ENCODE data around the gene MTMR3.

The MTMR3 gene

GRCh38 chr22:29871684-29872083 lies 11.3 kb upstream of the MTMR3 start:
- DNase-seq = no peak

DNA sequence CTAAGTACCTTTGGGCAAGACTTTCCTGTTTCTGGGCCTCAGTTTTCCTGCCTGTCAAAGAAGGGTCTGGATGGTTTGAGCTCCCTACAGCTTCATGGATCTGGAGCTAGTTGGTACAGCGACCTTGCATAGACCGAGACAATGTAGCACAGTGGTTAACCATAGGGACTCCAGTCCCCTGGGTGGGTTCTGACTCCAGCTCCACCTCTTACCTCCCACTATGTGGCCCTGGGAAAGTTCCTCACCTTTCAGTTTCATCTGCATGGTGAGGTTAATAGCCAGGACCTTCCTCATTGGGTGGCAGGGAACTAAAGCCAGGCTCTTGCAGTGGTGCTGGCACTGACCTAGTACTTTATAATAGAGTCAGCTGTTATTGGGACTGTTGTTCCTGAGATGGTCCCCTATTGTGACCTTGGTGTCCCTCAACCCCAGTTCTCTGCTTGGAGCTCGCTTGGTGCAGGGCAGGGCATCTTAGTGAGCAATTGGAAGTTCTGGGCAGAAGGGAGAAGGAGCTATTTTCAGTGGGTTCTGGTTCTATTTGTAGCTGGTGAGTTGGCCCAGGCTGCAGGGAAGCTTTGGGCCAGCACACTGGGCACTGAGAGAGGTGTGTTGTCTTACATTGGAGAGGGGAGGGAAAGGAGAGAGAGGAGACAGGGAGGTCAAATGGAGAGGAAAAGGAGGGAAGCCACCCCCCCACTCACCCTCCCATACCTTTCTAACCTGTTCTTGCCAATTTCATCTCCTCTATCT lies 10.7 kb upstream of the MTMR3 start:
- no peak for DNase-seq

- DNase-seq = no peak
Measured at GRCh38 chr22:29872989-29873388, 10.0 kb upstream of the MTMR3 start.

DNA sequence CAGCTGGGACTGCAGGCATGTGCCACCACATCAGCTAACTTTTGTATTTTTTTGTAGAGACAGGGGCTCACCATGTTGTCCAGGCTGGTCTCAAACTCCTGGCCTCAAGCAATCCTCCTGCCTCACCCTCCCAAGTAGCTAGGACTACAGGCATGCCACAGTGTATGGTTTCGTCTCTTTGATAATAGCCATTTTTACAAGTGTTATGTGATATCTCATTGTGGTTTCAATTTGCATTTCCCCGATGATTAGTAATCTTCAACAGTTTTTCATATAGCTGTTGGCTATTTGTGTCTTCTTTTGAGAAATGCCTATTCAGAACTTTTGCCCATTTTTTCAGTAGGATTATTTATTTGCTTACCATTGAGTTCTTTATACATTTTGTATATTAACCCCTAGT lies 9.0 kb upstream of the MTMR3 start:
- no peak for DNase-seq

GRCh38 chr22:29877620-29878019 lies 5.4 kb upstream of the MTMR3 start:
- no peak for DNase-seq

DNA sequence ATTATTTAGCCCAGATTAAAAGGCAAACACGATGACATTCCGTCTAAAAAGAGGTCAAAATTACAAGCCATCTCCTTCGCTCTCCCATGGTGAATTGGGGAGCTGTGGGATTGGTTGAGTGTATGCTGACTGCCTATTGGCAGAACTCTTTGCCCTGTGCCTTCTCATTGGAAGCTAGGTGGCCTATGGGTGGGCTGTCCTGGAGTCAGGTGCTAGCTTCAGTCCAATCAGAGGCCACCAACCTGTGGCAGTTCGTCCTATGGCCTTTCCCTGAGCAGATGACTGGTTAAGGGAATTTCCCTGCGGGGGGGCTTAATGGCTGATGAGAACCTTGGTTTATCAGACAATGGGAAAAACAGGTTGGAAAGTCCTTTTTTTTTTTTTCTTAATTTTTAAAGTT lies 3.2 kb upstream of the MTMR3 start:
- no peak for DNase-seq

DNA sequence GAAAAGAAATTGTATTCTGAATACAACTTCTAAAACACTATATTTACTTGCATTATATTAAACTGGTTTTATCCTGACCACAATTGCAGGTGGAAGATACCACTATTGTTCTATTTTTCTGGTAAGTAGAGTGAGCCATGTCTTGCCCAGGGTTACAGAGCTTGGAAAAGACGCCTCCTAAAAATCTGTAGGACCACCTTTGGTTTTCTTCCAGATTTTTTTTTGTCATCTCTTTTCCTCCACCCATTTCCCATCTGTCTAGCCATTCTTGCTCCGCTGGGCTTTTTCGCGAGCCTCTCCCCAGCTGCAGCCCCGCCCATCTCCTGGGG lies 294 bp upstream of the MTMR3 start:
- no peak for DNase-seq

DNA sequence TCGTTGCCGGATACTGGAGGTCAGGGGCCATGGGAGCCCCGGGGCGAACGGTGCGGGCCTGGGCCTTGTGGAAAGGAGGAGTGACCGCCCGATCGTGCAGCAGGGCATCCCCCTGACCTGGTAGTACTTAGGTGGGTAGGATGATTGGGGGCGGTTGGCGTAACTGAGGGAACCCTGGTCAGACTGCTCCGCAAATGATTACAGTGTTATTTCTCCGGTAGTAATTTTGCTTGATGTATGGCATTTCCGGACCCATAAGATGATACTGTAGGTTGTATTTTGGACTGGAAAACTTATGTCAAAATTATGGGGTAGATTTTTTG lies 762 bp downstream of the MTMR3 start:
- no peak for DNase-seq

GRCh38 chr22:29885610-29886009 lies 2.6 kb downstream of the MTMR3 start:
- no peak for DNase-seq

GRCh38 chr22:29886596-29886995 lies 3.6 kb downstream of the MTMR3 start:
- no peak for DNase-seq

GRCh38 chr22:29887358-29887757 lies 4.4 kb downstream of the MTMR3 start:
- DNase-seq = no peak

DNA sequence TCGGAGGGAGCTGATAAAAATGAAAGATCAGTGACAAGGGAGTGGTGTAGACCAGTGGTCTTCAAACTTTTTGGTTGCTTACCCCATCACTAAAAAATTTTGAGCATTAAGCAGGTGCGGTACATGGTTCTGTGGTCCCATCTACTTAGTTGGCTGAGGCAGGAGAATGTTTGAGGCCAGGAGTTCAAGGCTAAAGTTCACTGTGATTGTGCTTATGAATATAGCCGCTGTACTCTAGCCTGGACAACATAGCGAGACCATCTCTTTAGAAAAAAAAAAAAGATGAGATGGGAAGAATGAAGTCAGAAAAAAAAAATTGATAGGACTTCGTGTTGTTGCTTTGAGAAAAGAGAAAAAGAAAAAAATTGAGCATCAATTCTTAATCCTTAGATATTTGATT lies 7.8 kb downstream of the MTMR3 start:
- no peak for DNase-seq

GRCh38 chr22:29892315-29893156 lies 9.6 kb downstream of the MTMR3 start:
- DNase-seq = no peak

DNA sequence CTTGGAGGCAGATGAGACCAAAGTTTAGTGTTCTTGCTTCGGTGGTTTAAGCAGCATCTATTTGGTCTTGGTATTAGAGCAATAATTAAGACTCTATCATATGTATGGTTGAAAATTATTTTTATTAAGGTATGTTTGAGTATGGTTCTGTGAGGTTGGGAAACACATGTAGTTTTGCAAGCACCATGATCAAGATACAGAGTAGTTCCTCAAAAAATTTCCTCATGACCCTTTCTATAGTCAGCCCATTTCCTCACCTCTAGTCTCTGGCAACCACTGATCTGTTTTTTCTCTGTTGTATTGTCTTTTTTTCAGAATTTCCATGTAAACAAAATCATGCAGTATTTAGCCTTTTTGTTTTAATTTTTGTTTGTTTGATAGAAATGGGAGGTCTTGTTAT lies 18.4 kb downstream of the MTMR3 start:
- no peak for DNase-seq

DNA sequence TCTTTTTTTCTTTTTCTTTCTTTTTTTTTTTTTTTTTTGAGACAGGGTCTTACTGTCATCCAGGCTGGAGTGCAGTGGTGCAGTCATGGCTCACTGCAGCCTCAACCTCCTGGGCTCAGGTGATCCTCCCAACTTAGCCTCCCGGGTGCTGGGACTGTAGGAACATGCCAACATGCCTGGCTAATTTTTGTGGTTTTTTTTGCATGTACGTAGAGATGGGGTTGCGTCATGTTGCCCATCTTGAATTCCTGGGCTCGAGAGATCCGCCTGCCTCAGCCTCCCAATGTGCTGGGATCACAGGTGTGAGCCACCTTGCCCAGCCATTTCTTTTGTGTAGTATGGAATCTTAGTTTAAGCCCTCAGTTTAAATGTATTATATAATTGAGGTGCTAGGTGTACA lies 20.4 kb downstream of the MTMR3 start:
- DNase-seq = no peak

DNA sequence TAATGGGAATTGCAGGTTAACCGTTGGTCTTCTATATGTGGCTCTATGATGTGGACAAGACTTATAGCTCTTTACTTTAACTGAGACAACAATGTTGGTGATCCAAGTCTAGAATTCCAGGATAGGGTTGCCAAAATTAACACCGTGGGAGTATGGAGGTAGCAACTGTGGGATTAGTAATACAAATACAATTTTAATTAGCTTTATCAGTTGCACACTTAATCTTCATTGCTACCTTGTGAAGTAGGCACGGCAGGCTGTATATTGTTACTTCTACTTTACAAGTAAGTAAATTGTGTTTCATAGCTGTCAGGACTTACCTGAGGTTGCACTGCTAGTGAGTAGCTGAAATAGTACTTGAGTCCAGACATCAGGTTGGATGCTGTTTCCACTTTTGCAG lies 21.0 kb downstream of the MTMR3 start:
- no peak for DNase-seq

DNA sequence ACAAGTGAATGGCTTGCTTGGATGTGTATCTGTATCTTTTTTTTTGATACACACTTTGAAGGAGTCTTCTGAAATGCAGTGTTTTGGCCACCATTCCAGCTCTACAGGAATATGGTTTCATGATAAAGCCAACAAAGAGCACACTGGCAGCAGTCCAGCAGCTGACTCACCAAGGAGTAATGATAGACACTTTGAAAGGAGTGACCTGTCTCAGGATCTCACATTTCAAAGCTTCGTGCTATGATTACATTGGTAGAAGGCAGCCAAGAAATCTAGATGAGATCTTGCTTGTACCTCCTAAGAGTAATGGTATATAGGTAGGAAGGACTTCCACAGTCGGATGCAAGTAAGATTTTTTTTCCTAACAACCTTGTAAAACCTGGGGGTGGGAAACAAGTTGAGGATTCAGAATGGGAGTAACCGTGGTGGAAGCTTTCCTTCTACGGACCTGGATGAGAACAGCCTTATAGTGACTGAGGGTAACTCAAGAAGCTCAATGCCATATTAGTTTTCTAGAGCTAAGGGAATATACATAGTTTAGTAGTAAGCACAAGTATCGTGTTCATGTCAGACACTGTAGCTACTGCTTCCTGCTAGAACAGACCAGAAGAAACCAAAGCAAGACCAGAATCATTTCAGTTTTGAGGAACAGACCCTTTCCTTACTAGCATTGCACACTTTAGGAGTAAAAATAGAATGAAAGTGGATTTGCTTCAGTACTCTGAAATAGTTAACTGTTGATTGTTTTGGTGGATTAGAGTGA lies 25.0 kb downstream of the MTMR3 start:
- peak; percentile 11 for DNase-seq

GRCh38 chr22:29912141-29912540 lies 29.2 kb downstream of the MTMR3 start:
- no peak for DNase-seq

- DNase-seq = no peak
Measured at GRCh38 chr22:29912605-29913398, 29.8 kb downstream of the MTMR3 start.

- no peak for DNase-seq
Measured at GRCh38 chr22:29914165-29914564, 31.2 kb downstream of the MTMR3 start.

DNA sequence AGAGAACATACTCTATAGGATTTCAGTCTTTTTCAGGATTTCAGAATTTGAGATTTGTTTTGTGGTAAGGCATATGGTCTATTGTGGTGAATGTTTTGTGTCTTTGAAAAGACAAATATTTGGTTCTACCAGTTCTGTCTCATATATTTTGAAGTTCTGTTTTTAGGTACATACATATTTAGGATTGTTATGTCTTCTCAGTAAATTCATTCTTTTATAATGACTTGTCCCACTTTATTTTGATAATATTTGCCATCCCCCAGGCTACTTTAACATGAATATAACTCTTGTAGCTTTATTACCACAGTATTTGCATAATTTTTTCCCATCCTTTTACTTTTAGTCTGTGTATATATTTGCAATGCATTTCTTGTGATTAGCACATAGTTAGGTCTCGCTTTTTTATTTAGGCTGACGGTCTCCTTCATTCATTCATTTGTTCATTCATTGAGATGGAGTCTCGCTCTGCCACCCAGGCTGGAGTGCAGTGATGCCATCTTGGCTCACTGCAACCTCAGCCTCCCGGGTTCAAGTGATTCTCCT lies 32.1 kb downstream of the MTMR3 start:
- no peak for DNase-seq

GRCh38 chr22:29916007-29916544 lies 33.1 kb downstream of the MTMR3 start:
- no peak for DNase-seq
